ENCODE results near the gene PSMB10. TPM values are rescaled to one million over a fixed set of nuclear protein-coding genes. Genes with fewer than 3 reads are reported as not detected.

The PSMB10 gene
- total RNA-seq, 4 donors from 2014 or later, result 22.9 to 57.6 (median 39.4) TPM

DNA sequence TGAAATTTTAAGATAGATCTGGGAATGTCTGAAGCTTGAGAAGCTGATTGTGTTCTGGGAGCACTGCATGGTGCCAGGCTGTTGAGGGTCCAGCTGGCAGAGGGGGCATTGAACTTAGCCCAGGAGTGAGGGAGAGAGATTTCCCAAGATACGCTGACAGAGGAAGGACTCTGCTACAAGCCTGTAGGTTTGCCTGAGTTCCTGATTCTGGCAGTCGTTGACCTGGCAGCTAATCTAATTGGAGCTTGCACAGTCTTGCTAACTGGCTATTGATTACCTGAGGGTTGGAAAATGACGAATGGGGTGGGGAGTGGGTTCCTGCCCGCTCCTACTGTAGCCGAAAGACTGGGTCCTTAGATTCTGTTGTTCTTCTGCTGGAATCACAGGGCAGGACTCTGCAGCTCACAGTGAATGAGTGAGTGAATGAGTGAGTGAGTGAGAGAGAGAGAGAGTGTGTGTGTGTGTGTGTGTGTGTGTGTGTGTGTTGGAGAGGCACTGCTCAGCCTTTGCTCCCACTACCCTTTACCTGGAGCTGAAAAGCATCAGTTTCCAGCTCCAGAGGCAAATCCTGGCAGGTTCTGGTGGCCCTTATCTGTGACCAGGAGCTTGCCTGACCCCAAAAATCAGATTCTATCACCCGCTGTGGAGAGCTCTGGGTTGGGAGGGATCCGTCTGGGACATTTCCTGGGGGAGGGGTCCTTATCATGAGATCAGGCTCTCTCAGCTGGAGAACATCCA is 21.7 kb downstream of the PSMB10 start:
- Histone ChIP-seq H3K36me3 (peaks cover 0 to 55% (median 6%) of the 10 kb centered on the region in 3 donors), H3K4me1 (peaks cover 0 to 54% (median 4%) of the 10 kb centered on the region in 4 donors), H3K4me3 (no peak overlapping the region), H3K27me3 (no peaks in the 10 kb centered on the region), H3K9me3 (no peaks in the 10 kb centered on the region), H3K27ac (no peak overlapping the region)
- DNase-seq (ENCODE audit: low spot score in 2 of 2), result no peak
- 81 to 82% methylated on average over 7 of the region's 7 CpGs for WGBS, 2 donors
- TF ChIP-seq EP300 (IDR thresholded peaks at IDR 0.05) (no peak), POLR2A (IDR thresholded peaks at IDR 0.05) (no peak)
- TF ChIP-seq, protein P1, sequence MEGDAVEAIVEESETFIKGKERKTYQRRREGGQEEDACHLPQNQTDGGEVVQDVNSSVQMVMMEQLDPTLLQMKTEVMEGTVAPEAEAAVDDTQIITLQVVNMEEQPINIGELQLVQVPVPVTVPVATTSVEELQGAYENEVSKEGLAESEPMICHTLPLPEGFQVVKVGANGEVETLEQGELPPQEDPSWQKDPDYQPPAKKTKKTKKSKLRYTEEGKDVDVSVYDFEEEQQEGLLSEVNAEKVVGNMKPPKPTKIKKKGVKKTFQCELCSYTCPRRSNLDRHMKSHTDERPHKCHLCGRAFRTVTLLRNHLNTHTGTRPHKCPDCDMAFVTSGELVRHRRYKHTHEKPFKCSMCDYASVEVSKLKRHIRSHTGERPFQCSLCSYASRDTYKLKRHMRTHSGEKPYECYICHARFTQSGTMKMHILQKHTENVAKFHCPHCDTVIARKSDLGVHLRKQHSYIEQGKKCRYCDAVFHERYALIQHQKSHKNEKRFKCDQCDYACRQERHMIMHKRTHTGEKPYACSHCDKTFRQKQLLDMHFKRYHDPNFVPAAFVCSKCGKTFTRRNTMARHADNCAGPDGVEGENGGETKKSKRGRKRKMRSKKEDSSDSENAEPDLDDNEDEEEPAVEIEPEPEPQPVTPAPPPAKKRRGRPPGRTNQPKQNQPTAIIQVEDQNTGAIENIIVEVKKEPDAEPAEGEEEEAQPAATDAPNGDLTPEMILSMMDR (IDR thresholded peaks at IDR 0.05), result no peak

DNA sequence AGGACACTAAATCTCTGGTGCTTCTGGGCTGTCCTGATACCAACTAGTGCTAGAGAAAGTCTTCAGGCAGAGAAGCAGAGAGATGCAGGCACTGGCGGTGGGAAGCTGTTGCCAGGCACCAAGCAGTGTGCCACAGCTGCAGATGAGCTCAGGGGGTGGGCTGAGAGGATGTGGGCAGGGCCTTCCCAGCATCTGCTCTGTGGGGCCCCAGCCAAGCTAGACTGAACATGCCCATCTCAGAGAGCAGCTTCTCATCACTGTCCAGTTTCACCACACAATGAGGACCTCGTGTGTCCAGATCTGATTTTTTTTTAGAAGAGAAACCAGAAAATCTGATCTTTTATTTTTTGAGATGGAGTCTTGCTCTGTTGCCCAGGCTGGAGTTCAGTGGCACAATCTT is 26.5 kb downstream of the PSMB10 start:
- Histone ChIP-seq H3K4me1 (peaks cover 0 to 14% (median 0%) of the 10 kb centered on the region in 4 donors), H3K9me3 (no peaks in the 10 kb centered on the region), H3K36me3 (peaks cover 0 to 62% (median 14%) of the 10 kb centered on the region in 3 donors), H3K27ac (no peak overlapping the region), H3K4me3 (no peak overlapping the region), H3K27me3 (no peaks in the 10 kb centered on the region)
- no peak for DNase-seq (ENCODE audit: low spot score in 2 of 2)
- TF ChIP-seq, protein P1 (IDR thresholded peaks at IDR 0.05), result no peak
- TF ChIP-seq POLR2A (IDR thresholded peaks at IDR 0.05) (no peak), EP300 (IDR thresholded peaks at IDR 0.05) (no peak)
- WGBS, 2 donors, result 57 to 63% methylated on average over 2 of the region's 2 CpGs

DNA sequence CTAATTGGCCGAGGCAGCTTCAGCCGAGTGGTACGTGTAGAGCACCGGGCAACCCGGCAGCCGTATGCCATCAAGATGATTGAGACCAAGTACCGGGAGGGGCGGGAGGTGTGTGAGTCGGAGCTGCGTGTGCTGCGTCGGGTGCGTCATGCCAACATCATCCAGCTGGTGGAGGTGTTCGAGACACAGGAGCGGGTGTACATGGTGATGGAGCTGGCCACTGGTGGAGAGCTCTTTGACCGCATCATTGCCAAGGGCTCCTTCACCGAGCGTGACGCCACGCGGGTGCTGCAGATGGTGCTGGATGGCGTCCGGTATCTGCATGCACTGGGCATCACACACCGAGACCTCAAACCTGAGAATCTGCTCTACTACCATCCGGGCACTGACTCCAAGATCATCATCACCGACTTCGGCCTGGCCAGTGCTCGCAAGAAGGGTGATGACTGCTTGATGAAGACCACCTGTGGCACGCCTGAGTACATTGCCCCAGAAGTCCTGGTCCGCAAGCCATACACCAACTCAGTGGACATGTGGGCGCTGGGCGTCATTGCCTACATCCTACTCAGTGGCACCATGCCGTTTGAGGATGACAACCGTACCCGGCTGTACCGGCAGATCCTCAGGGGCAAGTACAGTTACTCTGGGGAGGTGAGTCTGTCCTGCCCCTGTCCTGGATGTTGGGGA is 27.5 kb downstream of the PSMB10 start:
- Histone ChIP-seq H3K4me1 (peaks cover 0 to 9% (median 0%) of the 10 kb centered on the region in 4 donors), H3K36me3 (peaks cover 0 to 54% (median 14%) of the 10 kb centered on the region in 3 donors), H3K9me3 (no peaks in the 10 kb centered on the region), H3K27ac (no peak overlapping the region), H3K4me3 (no peak overlapping the region), H3K27me3 (no peaks in the 10 kb centered on the region)
- TF ChIP-seq EP300 (IDR thresholded peaks at IDR 0.05) (no peak), POLR2A (IDR thresholded peaks at IDR 0.05) (no peak)
- TF ChIP-seq, protein P1 (IDR thresholded peaks at IDR 0.05), result no peak
- WGBS, 2 donors, result 95% methylated on average over 33 to 36 of the region's 36 CpGs
- no peak for DNase-seq (ENCODE audit: low spot score in 2 of 2)

DNA sequence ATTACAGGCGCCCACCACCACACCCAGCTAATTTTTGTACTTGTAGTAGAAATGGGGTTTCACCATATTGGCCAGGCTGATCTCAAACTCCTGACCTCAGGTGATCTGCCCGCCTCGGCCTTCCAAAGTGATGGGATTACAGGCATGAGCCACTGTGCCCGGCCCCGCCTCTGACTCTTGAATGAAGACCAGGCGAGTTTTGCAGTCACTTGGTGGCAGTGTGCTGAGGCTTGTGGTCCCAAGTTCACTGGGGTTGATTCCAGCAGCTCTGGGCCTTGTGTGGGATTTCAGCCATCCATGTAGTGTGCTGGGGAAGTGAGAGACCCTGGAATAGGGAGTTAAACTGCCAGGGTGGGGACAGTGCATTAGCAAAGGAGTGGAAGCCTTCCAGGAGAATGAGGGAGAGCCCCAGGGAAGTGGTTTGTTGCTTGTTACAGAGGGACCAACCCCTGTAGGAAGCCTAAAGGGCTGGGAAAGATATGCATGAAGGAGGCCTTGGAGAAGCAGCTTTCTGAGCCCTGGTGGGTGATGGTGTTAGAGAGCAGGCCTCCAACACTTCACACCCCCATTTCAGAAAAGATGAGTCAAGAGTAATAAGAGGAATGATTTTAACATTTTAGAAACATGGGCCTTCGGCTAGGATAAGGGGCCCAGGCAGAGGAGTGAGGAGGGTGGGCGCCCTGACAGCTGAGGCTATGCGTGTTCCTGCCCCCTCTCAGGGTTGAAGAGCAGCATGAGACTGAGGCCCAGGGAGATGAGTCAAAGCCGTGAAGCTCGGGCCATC is 29.1 kb downstream of the PSMB10 start:
- Histone ChIP-seq H3K9me3 (no peaks in the 10 kb centered on the region), H3K36me3 (peaks cover 0 to 62% (median 19%) of the 10 kb centered on the region in 3 donors), H3K4me3 (no peak overlapping the region), H3K27ac (no peak overlapping the region), H3K4me1 (peaks cover 0 to 9% (median 0%) of the 10 kb centered on the region in 4 donors), H3K27me3 (no peaks in the 10 kb centered on the region)
- no peak for DNase-seq (ENCODE audit: low spot score in 2 of 2)
- 85 to 89% methylated on average over 11 of the region's 11 CpGs for WGBS, 2 donors
- TF ChIP-seq, protein P1 (IDR thresholded peaks at IDR 0.05), result no peak
- TF ChIP-seq POLR2A (IDR thresholded peaks at IDR 0.05), result no peak
- no peak for TF ChIP-seq EP300 (IDR thresholded peaks at IDR 0.05)
